Measurements from ENCODE around the gene UPK1A.
A peak's percentile ranks its signal among the peaks of the same experiment; 100 is the strongest.
"Not testable (repeated sequence)": the region's sequence is repeated elsewhere in the genome, so short reads cannot be mapped to it uniquely, and the experiment has no call there.

Gene UPK1A

DNA sequence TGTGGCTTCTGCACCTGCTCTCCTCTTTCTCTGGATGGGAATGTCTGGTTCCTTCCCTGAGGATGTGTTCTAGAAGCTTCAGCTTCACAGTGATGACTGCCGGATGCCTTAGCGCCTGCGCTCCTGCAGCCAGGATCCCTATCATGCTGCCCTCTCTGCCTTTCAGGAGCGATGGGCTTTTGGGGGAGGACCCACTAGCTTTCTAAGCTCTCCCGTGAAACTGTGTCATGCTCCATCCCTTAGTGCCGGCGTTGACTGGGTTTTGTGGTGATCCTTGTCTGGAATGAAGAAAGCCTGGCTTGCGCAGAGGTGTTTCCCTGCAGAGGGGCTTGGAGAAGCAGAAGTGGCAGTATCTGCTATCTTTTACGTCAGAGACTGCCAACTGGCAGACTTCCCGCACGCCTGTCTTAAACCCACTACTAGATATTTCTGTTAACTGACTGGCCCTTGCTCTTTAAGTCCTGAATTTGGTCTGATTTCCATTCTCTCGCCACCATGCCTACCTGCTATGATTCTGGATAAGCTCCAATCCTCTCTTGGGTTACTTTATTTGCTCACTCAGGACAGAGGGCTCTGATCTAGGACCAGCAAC is 47.7 kb downstream of the UPK1A start:
- in situ Hi-C loops (cut with HindIII; ENCODE audit: low pct_ligation_motif_present, low pct_unique_long_range_greater_than_20kb, low sequenced_read_pairs): no loop called here
- DNase-seq: no peak

DNA sequence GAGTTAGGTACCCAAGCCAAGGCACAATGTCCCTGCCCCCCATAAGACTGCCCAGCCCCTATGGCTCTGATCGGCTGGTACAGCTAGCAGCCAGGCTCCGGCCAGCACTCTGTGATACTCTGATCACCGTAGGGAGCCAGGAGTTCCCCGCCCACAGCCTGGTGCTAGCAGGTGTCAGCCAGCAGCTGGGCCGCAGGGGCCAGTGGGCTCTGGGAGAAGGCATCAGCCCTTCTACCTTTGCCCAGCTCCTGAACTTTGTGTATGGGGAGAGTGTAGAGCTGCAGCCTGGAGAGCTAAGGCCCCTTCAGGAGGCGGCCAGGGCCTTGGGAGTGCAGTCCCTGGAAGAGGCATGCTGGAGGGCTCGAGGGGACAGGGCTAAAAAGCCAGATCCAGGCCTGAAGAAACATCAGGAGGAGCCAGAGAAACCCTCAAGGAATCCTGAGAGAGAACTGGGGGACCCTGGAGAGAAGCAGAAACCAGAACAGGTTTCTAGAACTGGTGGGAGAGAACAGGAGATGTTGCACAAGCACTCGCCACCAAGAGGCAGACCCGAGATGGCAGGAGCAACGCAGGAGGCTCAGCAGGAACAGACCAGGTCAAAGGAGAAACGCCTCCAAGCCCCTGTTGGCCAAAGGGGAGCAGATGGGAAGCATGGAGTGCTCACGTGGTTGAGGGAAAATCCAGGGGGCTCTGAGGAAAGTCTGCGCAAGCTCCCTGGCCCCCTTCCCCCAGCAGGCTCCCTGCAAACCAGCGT is 48.5 kb downstream of the UPK1A start:
- DNase-seq: no peak
- in situ Hi-C loops (cut with HindIII; ENCODE audit: low pct_ligation_motif_present, low pct_unique_long_range_greater_than_20kb, low sequenced_read_pairs): no loop called here

DNA sequence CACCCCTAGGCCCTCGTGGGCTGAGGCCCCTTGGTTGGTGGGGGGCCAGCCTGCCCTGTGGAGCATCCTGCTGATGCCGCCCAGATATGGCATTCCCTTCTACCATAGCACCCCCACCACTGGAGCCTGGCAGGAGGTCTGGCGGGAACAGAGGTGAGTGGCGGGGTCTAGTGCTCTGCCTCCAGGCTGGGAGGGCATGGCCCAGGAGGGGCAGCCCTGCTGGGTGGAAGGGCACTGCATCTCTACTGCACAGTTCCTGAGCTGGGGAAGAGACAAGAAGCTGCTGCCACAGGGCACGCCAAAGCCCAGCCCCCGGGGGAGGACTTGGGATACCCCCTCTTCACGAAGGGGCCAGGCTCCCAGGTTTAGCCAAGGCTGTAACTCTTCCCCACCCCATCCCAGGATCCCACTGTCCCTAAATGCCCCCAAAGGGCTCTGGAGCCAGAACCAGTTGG is 49.1 kb downstream of the UPK1A start:
- in situ Hi-C loops (cut with HindIII; ENCODE audit: low pct_ligation_motif_present, low pct_unique_long_range_greater_than_20kb, low sequenced_read_pairs): no loop called here
- DNase-seq: no peak

DNA sequence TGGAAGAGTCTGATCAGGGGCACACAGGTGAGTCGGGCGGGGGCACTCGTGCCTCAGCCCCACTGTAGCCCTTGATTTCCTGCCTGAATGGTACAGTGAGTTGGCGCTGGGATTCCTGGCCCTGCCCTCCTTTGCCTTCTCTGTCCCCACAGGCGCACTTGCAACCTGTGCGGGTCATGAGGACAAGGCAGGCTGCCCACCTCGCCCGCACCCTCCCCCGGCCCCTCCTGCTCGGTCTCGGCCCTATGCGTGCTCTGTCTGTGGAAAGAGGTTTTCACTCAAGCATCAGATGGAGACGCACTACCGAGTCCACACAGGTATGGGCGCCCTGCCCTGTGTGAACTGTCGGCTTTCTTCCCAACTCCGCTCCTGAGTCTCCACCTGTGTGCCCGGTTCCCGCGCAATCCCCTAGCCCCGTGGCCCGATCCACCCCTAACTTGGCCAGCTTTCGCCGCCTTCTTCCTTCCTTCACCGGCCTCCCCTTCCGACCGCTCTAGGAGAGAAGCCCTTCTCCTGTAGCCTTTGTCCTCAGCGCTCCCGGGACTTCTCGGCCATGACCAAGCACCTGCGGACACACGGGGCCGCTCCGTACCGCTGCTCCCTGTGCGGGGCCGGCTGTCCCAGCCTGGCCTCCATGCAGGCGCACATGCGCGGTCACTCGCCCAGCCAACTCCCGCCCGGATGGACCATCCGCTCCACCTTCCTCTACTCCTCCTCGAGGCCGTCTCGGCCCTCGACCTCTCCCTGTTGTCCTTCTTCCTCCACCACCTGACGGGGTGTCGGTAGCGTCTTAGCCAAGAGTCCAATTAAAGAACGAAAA is 49.9 kb downstream of the UPK1A start:
- in situ Hi-C loops (cut with HindIII; ENCODE audit: low pct_ligation_motif_present, low pct_unique_long_range_greater_than_20kb, low sequenced_read_pairs): no loop called here
- no peak for DNase-seq

DNA sequence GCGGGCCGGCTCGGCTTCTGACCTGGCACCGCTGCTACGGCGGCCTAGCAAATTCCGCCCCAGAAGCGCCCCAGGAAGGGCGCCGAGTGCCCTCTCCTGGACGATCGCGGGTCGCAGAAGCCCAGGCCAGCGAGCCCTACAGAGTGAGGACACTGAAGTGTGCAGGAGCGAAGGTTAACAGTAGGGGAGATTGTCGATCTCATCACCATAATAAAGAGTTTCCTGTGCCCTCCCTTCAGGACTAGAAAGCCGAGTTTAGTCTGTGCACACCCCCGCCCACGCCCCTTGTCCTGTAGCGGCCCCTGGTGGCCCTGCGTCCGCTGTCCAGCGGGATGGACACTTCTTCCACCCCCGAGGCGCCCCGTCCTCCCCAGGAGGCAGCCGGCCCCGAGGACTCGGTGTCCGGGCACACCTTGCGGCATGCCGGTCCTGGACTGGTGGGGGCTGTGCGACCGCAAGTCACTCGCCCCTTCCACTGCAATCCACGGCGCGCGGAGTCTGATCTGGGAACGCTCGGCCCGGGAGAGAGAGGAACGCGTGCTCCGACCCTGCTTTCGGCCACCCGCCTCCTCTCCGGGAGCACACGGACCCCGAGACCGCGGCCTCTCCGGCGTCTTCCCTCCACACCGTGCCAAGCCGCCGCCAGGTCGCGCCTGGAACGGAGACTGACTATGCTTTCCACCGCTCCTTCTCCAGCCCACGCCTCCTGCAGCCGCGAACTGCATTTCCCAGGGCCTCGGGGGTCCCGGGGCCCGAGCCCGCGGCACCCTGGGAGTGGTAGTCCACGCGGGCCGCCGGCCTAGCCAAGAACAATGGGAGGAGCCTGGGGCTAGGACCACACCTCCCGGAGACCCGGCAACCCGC is 50.7 kb downstream of the UPK1A start:
- in situ Hi-C loops (cut with HindIII; ENCODE audit: low pct_ligation_motif_present, low pct_unique_long_range_greater_than_20kb, low sequenced_read_pairs): no loop called here

DNA sequence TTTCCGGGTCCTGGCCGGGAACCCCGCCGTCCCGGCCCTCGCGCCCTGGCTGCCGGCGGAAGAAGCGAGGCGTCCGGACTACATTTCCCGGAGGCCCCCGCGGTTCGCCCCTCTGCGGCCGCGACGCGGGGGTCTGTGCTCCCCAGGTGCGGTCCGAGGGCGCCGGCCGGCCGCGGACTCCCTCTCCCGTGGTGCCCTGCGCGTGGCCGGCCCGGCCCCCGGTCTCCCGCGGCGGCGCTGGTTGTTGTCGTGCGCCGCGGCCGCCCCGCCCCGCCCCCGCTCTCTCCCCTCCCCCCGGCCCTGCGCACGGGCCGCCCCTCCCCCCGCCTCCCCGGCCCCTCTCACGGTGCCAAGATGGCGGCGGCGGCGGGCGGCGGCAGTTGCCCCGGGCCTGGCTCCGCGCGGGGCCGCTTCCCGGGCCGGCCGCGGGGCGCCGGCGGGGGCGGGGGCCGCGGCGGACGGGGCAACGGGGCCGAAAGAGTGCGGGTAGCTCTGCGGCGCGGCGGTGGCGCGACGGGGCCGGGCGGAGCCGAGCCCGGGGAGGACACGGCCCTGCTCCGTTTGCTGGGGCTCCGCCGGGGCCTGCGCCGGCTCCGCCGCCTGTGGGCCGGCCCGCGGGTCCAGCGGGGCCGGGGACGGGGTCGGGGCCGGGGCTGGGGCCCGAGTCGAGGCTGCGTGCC is 51.5 kb downstream of the UPK1A start, which contains the start of gene KMT2B:
KMT2B (plus strand) TSS at position 339 of the 680 bp plus-strand sequence; CDS start at position 355, 16 bp downstream.
- in situ Hi-C loops (cut with HindIII; ENCODE audit: low pct_ligation_motif_present, low pct_unique_long_range_greater_than_20kb, low sequenced_read_pairs): no loop called here
- DNase-seq: peak; percentile 90

More for the DNA sequence above, 50.7 kb downstream of the UPK1A start:
- DNase-seq: peak; percentile 83

DNA sequence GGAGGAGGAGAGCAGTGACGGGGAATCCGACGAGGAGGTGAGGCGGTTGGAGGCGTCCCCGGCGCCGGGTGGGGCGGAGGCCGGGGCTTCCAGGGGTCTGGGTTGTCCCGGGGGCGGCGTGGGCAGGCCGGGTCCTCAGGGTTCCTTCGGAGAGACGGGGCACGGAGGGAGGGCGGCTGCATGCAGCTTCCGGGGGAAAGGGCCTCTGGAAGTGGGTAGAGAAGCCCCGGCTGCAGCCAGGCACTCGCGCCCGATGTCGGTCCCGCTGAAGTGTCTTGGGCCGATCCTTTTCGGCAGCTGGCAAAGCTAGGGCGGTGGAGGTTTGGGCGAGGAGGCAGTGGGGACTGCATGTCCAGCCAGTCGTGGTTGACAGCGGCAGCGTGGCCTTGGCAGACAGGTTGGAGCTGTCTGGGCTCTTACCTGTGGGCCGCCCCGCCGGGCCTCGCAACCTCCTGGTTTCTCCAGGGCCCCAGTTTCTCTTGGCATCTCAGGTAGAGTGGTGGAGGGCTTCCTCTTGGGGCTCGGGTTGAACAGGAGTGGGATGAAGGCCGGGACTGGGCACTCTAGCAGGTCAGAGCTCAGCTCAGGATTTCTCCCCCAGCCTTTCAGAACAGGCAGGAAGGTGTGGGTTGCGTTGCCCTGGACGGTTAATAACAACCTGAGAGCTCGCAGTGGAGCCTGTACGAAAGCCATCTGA is 52.2 kb downstream of the UPK1A start:
- in situ Hi-C loops (cut with HindIII; ENCODE audit: low pct_ligation_motif_present, low pct_unique_long_range_greater_than_20kb, low sequenced_read_pairs): no loop called here
- DNase-seq: peak; percentile 10

DNA sequence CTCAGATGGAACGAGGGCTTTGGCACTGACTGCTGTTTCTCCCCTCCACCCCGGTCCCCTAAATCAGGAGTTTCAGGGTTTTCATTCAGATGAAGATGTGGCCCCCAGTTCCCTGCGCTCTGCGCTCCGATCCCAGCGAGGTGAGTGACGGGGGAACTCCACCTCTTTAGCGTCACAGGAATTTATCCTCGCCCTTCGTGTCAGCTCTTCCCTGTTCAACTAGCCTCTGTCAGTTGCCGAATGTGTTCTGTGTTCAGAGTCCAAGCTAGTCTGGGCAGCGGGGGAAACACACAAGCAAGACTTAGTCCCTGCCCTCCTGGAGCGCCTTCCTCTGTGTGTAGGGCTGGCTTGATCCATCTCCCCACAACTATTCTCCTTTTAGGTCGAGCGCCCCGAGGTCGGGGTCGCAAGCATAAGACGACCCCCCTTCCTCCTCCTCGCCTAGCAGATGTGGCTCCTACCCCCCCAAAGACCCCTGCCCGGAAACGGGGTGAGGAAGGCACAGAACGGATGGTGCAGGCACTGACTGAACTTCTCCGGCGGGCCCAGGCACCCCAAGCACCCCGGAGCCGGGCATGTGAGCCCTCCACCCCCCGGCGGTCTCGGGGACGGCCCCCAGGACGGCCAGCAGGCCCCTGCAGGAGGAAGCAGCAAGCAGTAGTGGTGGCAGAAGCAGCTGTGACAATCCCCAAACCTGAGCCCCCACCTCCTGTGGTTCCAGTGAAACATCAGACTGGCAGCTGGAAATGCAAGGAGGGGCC is 53.3 kb downstream of the UPK1A start:
- DNase-seq: no peak
- in situ Hi-C loops (cut with HindIII; ENCODE audit: low pct_ligation_motif_present, low pct_unique_long_range_greater_than_20kb, low sequenced_read_pairs): no loop called here

DNA sequence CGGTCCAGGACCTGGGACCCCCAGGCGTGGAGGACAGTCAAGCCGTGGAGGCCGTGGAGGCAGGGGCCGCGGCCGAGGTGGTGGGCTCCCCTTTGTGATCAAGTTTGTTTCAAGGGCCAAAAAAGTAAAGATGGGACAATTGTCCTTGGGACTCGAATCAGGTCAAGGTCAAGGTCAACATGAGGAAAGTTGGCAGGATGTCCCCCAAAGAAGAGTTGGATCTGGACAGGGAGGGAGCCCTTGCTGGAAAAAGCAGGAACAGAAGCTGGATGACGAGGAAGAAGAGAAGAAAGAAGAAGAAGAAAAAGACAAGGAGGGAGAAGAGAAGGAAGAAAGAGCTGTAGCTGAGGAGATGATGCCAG is 53.8 kb downstream of the UPK1A start:
- in situ Hi-C loops (cut with HindIII; ENCODE audit: low pct_ligation_motif_present, low pct_unique_long_range_greater_than_20kb, low sequenced_read_pairs): no loop called here
- no peak for DNase-seq

DNA sequence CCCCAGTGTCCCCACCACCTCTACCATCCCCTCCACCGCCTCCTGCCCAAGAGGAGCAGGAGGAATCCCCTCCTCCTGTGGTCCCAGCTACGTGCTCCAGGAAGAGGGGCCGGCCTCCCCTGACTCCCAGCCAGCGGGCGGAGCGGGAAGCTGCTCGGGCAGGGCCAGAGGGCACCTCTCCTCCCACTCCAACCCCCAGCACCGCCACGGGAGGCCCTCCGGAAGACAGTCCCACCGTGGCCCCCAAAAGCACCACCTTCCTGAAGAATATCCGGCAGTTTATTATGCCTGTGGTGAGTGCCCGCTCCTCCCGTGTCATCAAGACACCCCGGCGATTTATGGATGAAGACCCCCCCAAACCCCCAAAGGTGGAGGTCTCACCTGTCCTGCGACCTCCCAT is 54.3 kb downstream of the UPK1A start:
- in situ Hi-C loops (cut with HindIII; ENCODE audit: low pct_ligation_motif_present, low pct_unique_long_range_greater_than_20kb, low sequenced_read_pairs): no loop called here
- DNase-seq: no peak

DNA sequence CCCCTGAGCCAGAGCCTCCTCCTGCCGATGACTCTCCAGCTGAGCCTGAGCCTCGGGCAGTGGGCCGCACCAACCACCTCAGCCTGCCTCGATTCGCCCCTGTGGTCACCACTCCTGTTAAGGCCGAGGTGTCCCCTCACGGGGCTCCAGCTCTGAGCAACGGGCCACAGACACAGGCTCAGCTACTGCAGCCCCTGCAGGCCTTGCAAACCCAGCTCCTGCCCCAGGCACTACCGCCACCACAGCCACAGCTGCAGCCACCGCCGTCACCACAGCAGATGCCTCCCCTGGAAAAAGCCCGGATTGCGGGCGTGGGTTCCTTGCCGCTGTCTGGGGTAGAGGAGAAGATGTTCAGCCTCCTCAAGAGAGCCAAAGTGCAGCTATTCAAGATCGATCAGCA is 55.1 kb downstream of the UPK1A start:
- in situ Hi-C loops (cut with HindIII; ENCODE audit: low pct_ligation_motif_present, low pct_unique_long_range_greater_than_20kb, low sequenced_read_pairs): no loop called here
- no peak for DNase-seq

DNA sequence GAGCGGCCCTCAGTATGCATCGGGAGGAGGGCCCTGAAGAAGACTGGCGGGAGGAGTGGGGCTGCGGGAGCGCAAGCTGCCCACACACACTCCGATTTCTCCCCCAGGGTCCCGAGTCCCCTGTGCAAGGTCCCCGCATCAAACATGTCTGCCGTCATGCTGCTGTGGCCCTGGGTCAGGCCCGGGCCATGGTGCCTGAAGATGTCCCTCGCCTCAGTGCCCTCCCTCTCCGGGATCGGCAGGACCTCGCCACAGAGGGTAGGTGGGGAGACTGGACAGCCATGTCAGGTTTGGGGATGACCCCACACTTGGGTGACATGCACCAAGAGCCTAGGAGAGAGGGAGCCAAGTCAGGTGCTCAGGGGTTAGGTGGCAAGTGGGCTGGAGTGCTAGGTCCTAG is 56.1 kb downstream of the UPK1A start:
- no peak for DNase-seq
- in situ Hi-C loops (cut with HindIII; ENCODE audit: low pct_ligation_motif_present, low pct_unique_long_range_greater_than_20kb, low sequenced_read_pairs): no loop called here

DNA sequence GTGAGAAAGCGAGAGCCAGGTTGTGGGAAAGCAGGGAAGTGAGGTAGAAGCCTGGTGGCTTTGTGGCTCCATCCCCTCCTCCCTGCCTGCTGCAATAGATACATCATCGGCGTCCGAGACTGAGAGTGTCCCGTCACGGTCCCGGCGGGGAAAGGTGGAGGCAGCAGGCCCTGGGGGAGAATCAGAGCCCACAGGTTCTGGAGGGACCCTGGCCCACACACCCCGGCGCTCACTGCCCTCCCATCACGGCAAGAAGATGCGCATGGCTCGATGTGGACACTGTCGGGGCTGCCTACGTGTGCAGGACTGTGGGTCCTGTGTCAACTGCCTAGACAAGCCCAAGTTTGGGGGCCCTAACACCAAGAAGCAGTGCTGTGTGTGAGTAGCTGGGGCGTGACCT is 56.6 kb downstream of the UPK1A start:
- in situ Hi-C loops (cut with HindIII; ENCODE audit: low pct_ligation_motif_present, low pct_unique_long_range_greater_than_20kb, low sequenced_read_pairs): no loop called here
- no peak for DNase-seq

DNA sequence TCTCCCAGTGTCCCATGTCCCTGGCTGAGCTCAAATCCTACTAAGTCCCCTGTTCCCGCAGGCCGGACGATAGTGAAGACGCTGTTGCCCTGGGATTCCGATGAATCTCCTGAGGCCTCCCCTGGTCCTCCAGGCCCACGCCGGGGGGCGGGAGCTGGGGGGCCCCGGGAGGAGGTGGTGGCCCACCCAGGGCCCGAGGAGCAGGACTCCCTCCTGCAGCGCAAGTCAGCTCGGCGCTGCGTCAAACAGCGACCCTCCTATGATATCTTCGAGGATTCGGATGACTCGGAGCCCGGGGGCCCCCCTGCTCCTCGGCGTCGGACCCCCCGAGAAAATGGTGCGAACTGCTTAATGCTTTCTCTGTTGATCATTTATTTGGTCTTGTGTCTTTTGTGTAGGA is 57.4 kb downstream of the UPK1A start:
- in situ Hi-C loops (cut with HindIII; ENCODE audit: low pct_ligation_motif_present, low pct_unique_long_range_greater_than_20kb, low sequenced_read_pairs): no loop called here
- no peak for DNase-seq

DNA sequence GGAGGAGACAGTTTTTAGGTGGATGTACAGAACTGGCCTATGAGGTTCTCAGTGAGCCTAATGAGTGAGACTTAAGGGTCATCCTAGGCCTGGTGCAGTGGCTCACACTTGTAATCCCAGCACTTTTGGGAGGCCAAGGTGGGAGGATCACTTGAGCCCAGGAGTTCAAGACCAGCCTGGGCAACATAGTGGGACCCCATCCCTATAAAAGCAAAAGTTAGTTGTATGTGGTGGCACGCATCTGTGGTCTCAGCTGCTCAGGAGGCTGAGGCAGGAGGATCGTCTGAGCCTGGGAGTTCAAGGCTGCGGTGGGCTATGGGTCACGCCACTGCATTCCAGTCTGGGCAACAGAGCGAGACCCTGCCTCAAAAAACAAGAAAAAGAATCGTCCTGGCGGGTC is 57.8 kb downstream of the UPK1A start:
- DNase-seq; in situ Hi-C loops (cut with HindIII; ENCODE audit: low pct_ligation_motif_present, low pct_unique_long_range_greater_than_20kb, low sequenced_read_pairs): not testable (repeated sequence)

DNA sequence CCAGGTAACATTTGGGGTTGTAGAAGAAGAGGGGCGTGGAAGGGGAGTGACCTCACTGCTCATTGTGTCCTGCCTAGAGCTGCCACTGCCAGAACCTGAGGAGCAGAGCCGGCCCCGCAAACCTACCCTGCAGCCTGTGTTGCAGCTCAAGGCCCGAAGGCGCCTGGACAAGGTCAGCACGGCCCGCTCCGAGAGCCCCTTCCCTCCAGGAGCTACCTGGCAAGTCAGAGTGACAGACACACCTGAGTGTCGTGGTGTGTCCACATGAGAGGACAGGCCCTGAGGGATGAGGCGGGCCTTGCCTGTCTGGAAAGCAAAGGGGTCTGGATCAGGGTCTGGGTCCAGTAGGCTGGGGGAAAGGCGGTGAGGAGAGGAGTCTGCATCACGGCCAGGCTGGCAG is 58.2 kb downstream of the UPK1A start:
- in situ Hi-C loops (cut with HindIII; ENCODE audit: low pct_ligation_motif_present, low pct_unique_long_range_greater_than_20kb, low sequenced_read_pairs): no loop called here
- no peak for DNase-seq
